Mucosa of rectum (tissue), 2 donors: ENCODE results near the gene VPS29.

Source experiments
- H3K27ac ChIP-seq, 2 donors: one replicate each; pipeline ENCODE4 v1.7.0; 2013; ENCODE audit warnings: inconsistent platforms in 2 of 2, low read depth in 2 of 2, low read length in 2 of 2
- H3K27me3 ChIP-seq, 2 donors: one replicate each; pipeline ENCODE4 v1.7.0; 2013; ENCODE audit warnings: low read length in 2 of 2; ENCODE audit not compliant: control insufficient read depth in 2 of 2, insufficient read depth in 2 of 2
- H3K36me3 ChIP-seq, 2 donors: one replicate each; pipeline ENCODE4 v1.7.0; 2013; ENCODE audit warnings: low read length in 2 of 2; ENCODE audit not compliant: control insufficient read depth in 2 of 2, insufficient read depth in 2 of 2
- H3K4me1 ChIP-seq, 2 donors: one replicate each; pipeline ENCODE4 v1.7.0; 2013; ENCODE audit warnings: low read length in 2 of 2, mild to moderate bottlenecking in 1 of 2; ENCODE audit not compliant: control insufficient read depth in 2 of 2, insufficient read depth in 2 of 2
- H3K4me3 ChIP-seq, 2 donors: one replicate each; pipeline ENCODE4 v1.7.0; 2013; ENCODE audit warnings: low read length in 2 of 2
- H3K9ac ChIP-seq, 2 donors: one replicate each; pipeline ENCODE4 v1.7.0; 2013; ENCODE audit warnings: low read length in 2 of 2, low read depth in 1 of 2, mild to moderate bottlenecking in 1 of 2
- H3K9me3 ChIP-seq, 2 donors: one replicate each; pipeline ENCODE4 v1.7.0; 2013; ENCODE audit warnings: low read length in 2 of 2; ENCODE audit not compliant: control insufficient read depth in 2 of 2
- donor health status: healthy.
- donor health status: Normal muscosa, but diverticular disease.

Gene VPS29

DNA sequence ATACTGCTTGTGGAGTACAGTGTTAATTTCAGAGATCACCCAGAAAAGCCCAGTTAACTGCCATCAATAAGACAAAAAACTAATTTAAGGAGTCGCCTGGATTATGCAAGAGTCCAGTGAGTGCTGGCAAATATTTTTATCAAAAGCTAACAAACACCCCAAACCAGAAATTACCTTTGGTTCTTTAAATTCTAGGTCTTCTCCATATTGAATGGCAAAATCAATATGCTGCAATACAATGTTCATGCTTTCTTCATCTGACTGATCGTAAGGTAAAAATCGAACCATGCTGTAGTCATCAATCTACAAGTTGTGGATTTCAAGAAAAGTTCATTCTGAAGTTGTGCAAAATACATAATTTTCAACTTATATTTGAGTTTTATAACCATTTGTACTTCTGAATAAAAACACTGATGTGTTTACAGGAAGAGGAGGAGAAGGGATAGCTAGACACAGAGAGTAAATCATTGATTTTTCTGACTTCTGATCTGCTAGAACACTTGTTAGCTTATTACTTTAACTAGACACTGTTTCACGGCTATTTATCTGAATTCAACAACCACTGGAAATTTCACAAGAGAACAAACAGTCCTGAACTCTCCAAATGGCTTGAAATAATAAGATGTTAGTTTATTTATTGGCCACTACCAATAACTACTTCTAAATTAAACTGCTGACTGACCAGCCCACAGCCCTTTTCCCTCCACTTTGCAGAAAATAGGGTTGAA, 48.2 kb downstream of the VPS29 start:
- H3K4me3 ChIP-seq = no peak overlapping the region
- H3K27me3 ChIP-seq = no peaks in the 10 kb centered on the region
- no peaks in the 10 kb centered on the region for H3K9me3 ChIP-seq
- H3K9ac ChIP-seq = no peak overlapping the region
- peaks cover 6% of the 10 kb centered on the region in 2 donors for H3K4me1 ChIP-seq
- peaks cover 0 to 13% of the 10 kb centered on the region in 2 donors for H3K36me3 ChIP-seq
- no peak overlapping the region for H3K27ac ChIP-seq

DNA sequence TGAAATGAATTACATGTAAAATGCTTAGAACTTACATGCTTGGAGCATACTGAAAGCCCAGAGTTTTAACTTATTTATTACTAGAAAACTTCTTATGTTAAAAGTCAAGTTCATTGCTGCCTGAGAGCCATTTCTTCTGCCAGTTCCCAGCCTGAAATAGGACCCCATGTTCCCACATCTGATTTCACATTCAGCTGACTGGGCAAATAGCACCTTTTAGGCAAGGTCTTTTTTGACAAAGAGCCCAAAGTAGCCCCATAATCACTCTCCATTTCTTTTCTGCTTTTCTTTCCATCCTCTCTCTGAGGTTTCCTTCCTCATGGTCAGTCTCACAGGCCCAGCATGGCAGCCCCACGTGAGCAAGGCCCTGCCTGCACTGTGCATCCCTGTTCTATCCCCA, 50.6 kb downstream of the VPS29 start:
- Histone ChIP-seq H3K4me1 (peaks cover 6% of the 10 kb centered on the region in 2 donors), H3K9me3 (no peaks in the 10 kb centered on the region), H3K4me3 (no peak overlapping the region), H3K27ac (no peak overlapping the region), H3K27me3 (no peaks in the 10 kb centered on the region), H3K36me3 (peaks cover 6 to 10% of the 10 kb centered on the region in 2 donors), H3K9ac (peak overlapping the region in 1 of 2 donors; percentile 26)

- Histone ChIP-seq H3K36me3 (peaks cover 13 to 15% of the 10 kb centered on the region in 2 donors), H3K27ac (peak within 1 kb of the TSS; percentile 94 to 96), H3K9me3 (no peaks in the 10 kb centered on the region), H3K4me1 (peaks cover 6 to 10% of the 10 kb centered on the region in 2 donors), H3K27me3 (no peaks in the 10 kb centered on the region), H3K4me3 (peak within 1 kb of the TSS; percentile 95), H3K9ac (peak within 1 kb of the TSS; percentile 81 to 86)
These were observed 52.0 kb downstream of the VPS29 start, which contains the start of gene ARPC3 for GRCh38 chr12:110449799-110450497. ARPC3 (minus strand) TSS chr12:110450337; CDS start chr12:110450260, 77 bp downstream.

- no peaks in the 10 kb centered on the region for H3K9me3 ChIP-seq
These were observed 57.5 kb downstream of the VPS29 start for GRCh38 chr12:110444455-110444854.

More at GRCh38 chr12:110444455-110444854, 57.5 kb downstream of the VPS29 start:
- H3K9ac ChIP-seq = no peak overlapping the region
- peaks cover 6 to 10% of the 10 kb centered on the region in 2 donors for H3K4me1 ChIP-seq
- no peaks in the 10 kb centered on the region for H3K27me3 ChIP-seq
- H3K27ac ChIP-seq = no peak overlapping the region
- H3K4me3 ChIP-seq = no peak overlapping the region
- peaks cover 33 to 40% of the 10 kb centered on the region in 2 donors for H3K36me3 ChIP-seq
